HG03354 (cell line): ENCODE measurements around the gene BHLHA15.
"Not testable (repeated sequence)": the region's sequence is repeated elsewhere in the genome, so short reads cannot be mapped to it uniquely, and the experiment has no call there.

Experiments used
- ATAC-seq: cut with Tn5 transposase; IDR thresholded peaks from one replicate; pipeline ENCODE4 v1.9.1; 2021; ENCODE audit warnings: mild to moderate bottlenecking; ENCODE audit not compliant: unreplicated experiment, poor library complexity, severe bottlenecking

The BHLHA15 gene

GRCh38 chr7:98206451-98207330, 4.5 kb upstream of the BHLHA15 start:
- ATAC-seq: no peak

GRCh38 chr7:98209166-98209920, 1.9 kb upstream of the BHLHA15 start:
- no peak for ATAC-seq

GRCh38 chr7:98210513-98211220, 572 bp upstream of the BHLHA15 start:
- no peak for ATAC-seq

- ATAC-seq: no peak
Observed at GRCh38 chr7:98211676-98212531, 665 bp downstream of the BHLHA15 start.

GRCh38 chr7:98212532-98213041, 1.3 kb downstream of the BHLHA15 start:
- ATAC-seq: no peak

- ATAC-seq: no peak
Observed at GRCh38 chr7:98213296-98213887, 2.2 kb downstream of the BHLHA15 start.

GRCh38 chr7:98213888-98214810, 2.9 kb downstream of the BHLHA15 start:
- ATAC-seq: no peak

GRCh38 chr7:98214811-98215321, 3.6 kb downstream of the BHLHA15 start:
- ATAC-seq: no peak

GRCh38 chr7:98215561-98216495, 4.6 kb downstream of the BHLHA15 start:
- ATAC-seq: no peak

- ATAC-seq: no peak
Observed at GRCh38 chr7:98216941-98217622, 5.8 kb downstream of the BHLHA15 start.

GRCh38 chr7:98217623-98218582, 6.7 kb downstream of the BHLHA15 start:
- ATAC-seq: no peak

GRCh38 chr7:98219382-98219781, 8.1 kb downstream of the BHLHA15 start:
- ATAC-seq: not testable (repeated sequence)

GRCh38 chr7:98221611-98222532, 10.6 kb downstream of the BHLHA15 start:
- no peak for ATAC-seq
